Stromal cell of bone marrow (primary cell): Measurements from ENCODE around the gene TMEM17.

Experiments
- DNase-seq: peaks from one replicate; pipeline ENCODE4 v3.0.0-alpha.2; 2012; ENCODE audit warnings: low read depth

Gene TMEM17

GRCh38 chr2:62511636-62512035 lies 5.6 kb upstream of the TMEM17 start:
- no peak for DNase-seq

- DNase-seq, result no peak
Measured at GRCh38 chr2:62506421-62506750, 391 bp upstream of the TMEM17 start.

DNA sequence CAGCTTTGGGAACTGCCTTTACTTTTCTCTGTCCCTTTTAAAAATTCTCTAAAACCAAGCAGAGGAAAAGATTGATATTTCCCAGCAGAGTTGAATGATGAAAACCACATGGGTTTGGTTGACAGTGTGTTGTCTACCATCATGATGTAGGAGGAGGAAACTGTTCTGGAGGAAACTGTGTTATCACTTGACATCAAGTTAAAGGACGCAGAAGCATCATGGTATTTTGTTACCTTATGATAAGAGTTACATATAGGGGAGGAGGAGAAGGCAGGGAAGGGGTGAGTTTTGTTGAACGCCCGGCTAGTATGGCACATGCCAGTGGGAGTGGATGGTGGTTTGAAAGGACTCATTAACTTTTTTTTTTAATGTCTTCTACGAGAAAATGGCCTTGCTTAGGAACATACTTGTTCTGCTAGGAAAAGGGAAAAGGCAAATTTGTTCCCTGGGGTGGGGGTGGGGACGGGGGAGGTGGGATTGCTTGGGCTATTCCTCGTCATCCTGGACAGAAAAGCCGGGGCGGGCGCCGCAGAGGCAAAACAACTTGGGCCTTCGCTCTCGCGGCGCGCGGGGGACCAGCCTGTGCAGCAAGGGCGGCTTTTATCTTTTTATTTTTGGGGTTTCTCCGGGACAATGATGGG lies 766 bp downstream of the TMEM17 start:
- no peak for DNase-seq

GRCh38 chr2:62504657-62505056 lies 1.3 kb downstream of the TMEM17 start:
- DNase-seq, result no peak

- DNase-seq, result no peak
Measured at GRCh38 chr2:62501794-62502500, 4.0 kb downstream of the TMEM17 start.

GRCh38 chr2:62501069-62501468 lies 4.9 kb downstream of the TMEM17 start:
- DNase-seq, result no peak

- no peak for DNase-seq
Measured at GRCh38 chr2:62499430-62500060, 6.5 kb downstream of the TMEM17 start.

DNA sequence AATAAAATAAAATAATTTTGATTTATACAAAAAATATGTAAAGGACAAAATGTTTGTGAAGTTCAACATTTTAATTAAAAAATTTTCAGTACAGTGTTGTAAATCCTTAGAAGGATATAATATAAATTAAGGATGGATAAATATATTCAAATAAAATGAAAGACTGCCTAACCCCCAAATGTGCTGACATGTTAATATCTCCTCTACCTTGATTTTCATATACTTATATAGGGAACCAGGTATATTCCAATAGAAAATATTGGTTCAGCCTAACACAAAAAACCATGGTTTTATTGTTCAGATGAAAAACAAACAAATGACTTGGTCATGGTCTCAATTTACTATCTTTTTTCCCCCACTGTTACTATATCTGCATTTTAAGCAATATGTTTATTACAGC lies 7.3 kb downstream of the TMEM17 start:
- no peak for DNase-seq

- no peak for DNase-seq
Measured at GRCh38 chr2:62495761-62496160, 10.2 kb downstream of the TMEM17 start.

DNA sequence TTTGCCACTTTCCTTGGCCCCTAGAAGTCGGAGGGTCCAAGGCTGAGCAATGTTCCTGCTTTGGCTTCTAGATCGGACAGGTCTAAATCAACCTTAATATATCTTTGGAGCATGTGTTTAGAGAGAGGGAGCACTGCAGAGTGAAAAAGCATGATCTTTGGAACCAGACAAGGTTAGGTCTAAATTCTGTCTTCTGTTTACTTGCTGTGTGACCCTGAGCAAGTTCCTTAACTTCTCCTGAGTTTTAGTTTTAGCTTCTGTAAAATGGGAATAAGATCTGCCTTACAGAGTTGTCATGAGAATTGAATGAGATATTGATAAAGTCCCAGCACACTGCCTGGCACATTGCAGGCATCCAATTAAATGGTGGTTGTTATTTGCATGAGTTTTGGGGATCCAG lies 13.9 kb downstream of the TMEM17 start:
- no peak for DNase-seq

DNA sequence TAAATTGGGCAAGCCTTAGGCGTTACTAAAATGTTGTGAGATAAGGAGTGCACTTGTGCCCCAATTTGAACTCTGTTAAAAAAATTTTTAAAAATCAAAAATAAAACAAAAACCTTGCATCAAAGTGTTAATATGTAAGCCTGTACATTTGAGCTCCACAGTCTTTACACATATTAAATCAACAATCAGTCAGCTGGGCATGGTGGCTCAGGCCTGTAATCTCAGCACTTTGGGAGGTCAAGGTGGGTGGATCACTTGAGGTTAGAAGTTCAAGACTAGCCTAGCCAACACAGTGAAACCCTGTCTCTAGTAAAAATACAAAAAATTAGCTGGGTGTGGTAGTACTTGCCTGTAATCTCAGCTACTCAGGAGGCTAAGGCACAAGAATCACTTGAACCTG lies 16.3 kb downstream of the TMEM17 start:
- no peak for DNase-seq

DNA sequence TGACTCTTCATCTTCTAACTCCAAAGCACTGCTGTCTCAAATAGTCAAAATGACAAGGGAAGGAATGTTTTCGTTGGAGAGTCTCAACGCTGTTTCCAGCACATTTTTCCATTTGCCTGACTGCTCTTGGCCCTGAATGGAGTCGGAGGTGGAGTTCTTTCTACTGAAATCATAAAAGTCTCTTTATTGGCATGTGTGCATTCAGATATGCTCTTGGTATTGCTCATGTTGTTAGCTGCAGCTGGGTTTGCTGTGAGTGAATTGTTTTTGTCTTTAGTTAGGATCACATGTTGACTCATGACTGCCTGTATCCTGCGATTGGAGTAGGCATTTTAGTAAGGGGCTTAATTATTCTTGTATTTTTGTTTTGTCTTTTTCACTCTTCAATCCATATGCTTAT lies 16.8 kb downstream of the TMEM17 start:
- peak; percentile 84 for DNase-seq

- no peak for DNase-seq
Measured at GRCh38 chr2:62486439-62486765, 19.6 kb downstream of the TMEM17 start.

- DNase-seq, result no peak
Measured at GRCh38 chr2:62485761-62486438, 20.1 kb downstream of the TMEM17 start.

GRCh38 chr2:62482558-62483352 lies 23.2 kb downstream of the TMEM17 start:
- DNase-seq, result no peak

GRCh38 chr2:62479917-62480316 lies 26.1 kb downstream of the TMEM17 start:
- DNase-seq, result no peak

DNA sequence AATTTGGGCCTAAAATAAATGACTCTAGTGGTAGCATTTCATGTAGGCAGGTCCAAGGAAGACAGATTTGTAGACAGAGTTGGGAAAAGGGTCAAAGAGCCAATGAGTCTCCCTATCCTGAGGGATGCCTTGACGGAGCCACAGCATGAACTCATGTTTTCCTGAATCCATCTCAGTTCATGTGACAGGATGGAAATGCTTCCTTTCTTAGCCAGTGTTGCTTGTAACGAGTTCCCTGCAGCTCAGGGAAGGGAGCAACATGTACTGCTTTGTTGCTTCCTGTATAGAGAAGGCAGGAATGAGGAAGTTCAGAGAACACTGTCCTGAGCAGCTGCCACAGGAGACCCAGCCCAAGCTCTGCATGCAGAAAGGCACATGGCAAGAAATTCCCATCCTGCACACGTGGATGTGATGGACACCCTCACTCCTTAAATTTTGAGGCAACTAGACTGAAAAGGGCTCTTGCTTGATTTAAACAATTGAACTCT lies 27.9 kb downstream of the TMEM17 start:
- peak; percentile 74 for DNase-seq

- DNase-seq, result no peak
Measured at GRCh38 chr2:62477573-62477972, 28.4 kb downstream of the TMEM17 start.

DNA sequence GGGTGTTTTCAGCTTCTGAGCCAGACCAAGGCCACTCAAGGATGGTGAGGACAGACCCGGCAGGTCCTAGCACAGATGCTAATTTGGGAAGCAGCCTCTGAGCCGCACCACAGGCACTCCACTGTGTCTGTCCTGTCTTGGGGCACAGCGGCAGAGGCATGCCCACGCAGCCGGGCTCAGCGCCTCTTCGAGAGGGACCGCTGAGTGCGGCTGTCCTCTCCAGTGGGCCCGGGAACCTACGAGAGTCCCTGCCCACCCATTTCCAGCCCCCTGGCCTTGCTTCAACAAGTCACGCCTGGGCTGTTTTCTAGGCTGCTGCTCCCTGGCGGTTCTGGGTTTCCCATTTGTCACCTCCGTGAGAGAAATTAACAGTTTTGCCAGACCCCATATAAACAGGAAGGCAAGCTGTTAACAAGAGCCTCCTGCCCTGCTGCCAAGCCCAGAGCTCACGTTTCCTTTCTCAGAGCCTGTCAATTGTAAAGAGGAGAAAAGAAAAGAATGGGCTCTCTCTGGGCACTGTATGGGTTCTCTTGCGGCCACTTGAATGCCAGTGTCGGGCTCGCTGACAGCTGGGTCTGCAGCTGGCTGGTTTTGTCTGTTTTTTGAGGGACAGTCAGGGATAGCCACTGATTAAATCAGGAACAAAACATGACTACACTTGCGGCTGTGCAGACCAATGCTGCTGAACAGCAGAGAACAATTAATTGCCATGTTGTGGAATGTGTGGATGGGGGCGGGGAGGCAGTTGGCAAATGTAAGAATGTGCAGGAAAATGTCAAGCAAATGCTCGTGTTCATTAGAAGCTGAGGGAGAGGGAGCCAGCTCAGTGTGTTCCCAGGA lies 30.6 kb downstream of the TMEM17 start:
- no peak for DNase-seq

DNA sequence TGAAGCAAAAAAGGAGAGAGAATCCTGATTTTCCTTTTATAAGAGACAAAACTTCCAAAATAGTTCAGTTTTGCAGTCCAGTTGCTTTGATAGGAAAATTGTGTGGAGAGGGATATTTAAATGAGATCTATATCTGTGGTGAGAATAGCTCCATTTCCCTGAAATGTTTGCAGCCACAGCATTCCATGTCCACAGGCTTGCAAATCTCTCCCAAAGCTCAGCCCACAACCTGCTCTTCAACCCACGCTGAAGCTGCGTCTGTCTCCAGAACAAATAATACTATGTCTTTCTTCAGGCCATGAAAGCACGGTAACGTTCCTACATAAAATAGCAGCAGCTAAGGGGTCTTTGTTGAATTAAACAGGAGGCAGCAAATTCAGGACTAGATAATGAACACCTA lies 31.8 kb downstream of the TMEM17 start:
- DNase-seq, result no peak

DNA sequence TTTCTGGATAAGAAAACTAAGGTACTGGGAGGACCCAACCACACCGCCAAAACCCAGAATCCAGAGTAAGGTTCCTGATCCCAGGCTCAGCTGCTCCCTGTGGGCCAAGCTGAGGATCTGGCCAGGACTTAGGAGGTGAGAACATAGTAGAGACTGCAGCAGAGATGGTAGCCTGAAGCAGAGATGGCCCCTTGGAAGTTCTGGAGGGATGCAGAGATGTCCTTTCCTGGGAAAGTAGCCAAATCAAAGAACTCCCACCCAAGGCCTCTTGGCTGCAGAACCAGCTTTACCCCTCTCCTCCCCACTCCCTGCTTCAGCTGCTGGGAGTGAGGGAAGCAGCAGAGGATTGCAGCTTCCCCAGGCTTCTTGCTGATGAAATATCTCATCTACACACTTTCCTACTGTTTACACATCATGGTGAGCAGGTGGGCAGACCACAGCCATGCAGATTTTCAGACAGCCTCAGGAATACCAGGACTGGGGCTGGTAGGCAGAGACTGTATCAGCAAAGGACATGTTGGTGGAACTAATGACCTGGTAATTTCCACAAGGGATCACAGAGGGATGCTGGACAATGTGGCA lies 32.7 kb downstream of the TMEM17 start:
- DNase-seq, result no peak
